HG02870 (cell line): Measurements from ENCODE around the gene BCL11B.

Experiments
- ATAC-seq: cut with Tn5 transposase; IDR thresholded peaks from one replicate; pipeline ENCODE4 v1.9.1; 2021; ENCODE audit warnings: mild to moderate bottlenecking, moderate library complexity; ENCODE audit not compliant: unreplicated experiment

The BCL11B gene

DNA sequence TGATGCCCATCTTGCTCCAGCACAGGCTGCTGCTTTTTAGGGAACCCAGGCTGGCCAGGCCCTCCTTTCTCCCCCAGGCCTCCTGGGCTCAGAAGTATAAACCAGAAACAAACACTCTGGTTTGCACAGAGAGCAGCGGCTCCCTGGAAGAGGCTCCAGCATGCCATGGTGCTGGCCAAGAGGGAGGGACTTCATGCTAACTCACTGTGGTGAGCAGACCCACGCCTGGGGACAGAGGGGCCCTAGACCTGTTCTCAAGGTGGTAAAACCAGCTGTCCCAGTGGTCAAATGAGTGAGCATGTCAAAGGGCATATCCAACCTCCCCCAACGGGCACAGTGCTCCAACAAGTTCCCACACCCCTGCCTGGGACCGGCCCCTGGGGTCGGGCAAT is 15.5 kb downstream of the BCL11B start:
- no peak for ATAC-seq

DNA sequence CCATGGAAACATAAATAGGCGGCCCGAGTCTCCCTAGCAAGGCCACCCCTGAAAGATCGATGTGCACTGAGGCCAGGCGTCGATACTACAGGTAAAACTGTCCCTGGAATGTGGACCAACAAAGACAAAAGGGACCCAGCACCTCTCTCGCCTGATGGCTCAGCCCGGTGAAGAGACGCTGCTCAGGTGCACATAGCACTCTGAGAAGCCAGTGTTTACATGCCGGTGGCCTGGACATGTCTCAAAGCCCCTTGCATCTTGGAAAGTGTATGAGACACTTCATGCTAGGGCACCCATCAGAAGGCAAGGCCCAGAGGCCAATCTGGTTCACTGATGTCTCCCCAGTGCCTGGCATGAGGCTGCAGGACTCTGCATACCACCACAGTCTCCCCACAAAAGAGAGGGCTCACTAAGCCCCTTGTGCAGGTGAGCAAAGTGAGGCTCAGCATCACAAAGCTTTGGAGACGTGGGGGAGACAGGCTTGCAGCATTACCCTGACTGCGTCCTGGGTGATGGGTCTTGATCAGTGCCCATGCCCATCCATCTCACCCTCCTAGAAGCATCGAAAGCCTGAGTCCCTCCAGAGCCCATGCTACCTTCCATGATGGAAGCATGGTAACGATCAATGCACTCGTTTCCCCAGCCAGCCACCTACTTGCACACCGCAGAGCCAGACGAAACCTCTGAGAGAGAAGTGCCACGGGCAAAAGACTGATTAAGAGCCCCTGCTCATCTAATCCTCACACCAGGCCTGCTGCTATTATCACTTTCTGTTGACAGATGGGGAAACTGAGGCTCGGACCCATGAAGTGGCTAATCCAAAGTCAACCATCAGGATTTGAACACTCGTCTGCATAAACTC is 16.1 kb downstream of the BCL11B start:
- ATAC-seq = no peak

DNA sequence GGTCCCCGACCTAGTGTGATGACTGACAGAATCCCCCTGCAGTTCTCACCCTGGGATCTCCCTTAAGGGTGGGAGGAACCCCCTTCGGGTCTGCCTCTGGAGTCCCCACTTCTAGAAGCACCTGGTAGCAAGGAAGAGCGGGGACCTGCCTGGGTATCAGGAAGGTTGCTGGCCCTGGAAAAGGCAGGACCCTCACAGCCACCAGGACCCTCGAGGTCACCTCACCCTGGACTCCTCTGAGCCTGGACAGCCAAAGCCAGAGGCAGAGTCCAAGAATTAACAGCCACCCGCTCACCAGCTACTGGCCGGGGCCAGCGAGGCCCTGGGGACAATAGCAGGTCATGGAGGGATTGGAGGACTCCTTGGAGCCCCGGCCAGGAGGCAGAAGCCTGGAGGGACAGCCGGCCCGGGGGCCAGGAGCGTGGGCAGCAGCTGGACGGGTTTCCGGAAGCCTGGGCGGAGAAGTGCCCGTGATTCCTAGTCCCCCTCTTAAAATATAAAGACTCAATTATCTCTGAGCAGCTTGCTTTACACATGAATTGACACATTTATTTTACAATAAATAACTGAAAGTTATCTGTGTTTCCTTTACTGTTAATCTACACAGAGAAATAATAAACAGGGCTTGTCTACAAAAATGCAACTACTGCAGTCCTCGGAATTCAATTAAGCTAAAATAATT is 17.5 kb downstream of the BCL11B start:
- no peak for ATAC-seq

DNA sequence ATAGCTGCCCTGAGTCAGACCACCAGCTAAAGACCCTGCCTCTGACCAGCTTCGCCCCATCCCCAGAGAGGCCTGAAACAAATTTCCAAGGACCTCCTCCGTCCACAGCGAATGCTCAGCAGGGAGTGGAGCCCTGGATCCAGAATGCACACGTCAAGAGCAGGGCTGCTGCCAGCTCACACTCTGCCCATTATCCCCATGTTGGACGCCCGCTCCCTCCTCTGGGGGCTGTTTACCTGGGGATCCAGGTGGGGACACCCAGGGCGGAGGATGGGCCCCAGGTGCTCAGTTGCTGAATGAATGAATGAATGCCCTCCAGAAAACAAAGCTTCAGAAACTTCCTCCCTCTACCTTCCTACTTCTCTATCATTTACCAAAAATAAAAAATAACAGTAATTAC is 18.1 kb downstream of the BCL11B start:
- no peak for ATAC-seq

DNA sequence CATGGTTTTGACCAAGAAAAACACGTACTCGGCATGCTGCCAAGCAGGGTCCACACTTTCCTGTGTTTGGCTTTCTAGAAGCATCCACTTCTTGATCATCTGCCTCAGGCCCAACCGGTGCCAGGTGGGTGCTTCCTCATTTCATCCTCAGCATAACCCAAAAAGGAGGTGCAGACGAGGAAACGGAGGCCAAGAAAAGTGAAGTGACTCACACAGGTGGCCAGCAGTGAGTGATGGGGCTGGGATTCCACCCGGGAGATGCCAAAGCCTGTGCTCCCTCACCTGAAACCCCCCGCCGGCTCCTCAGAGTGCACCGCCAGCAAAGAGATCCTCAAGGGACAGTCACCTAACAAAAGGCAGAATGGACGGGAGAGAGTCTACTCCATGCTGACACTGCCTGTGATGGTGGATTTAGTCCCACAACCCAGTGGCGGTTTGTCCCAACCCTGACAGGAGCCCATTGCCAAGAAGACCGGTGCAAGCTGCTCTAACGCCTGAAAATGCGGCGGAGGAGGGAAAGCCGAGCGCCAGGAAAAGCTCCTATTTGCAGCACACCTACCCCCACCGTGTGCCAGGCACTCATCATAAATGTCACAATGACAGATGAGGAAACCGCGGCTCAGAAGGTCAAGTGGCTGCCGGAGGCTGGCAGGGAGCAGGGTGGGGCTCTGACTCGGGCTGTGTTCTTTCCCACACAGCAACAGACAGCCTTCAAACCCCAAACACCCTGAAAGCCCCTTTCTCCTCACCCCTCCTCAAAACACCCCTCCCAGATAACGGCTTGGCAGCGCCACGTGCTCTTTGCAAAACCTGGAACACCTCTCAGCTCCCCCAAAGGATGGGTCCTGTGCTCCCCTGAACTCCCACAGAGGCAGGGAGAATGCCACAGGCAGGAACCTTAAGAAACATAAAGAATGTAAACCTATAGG is 18.8 kb downstream of the BCL11B start:
- ATAC-seq = no peak

DNA sequence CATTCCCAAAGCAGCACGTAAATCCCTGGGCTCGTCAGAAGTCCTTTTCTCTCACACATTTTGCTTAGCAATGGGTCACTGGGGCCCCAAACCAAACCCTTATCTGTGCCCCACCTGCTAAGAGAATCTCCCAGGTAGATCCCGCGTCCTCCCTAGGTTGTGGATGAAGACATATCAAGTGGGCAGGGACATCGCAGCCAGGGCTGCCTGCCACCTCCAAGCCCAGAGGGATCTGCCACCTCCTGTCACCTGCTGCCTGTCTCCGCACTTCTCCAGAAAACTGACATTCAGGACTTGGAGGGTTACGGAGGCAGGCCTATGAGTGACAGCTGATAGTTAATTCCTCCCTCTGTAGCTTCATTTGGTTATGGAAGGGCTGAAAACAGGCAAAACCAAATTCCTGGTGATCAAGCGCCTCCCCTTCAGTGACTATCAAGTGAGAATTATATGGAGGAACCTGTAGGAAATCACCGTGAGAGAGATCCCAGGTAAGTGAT is 19.5 kb downstream of the BCL11B start:
- no peak for ATAC-seq

DNA sequence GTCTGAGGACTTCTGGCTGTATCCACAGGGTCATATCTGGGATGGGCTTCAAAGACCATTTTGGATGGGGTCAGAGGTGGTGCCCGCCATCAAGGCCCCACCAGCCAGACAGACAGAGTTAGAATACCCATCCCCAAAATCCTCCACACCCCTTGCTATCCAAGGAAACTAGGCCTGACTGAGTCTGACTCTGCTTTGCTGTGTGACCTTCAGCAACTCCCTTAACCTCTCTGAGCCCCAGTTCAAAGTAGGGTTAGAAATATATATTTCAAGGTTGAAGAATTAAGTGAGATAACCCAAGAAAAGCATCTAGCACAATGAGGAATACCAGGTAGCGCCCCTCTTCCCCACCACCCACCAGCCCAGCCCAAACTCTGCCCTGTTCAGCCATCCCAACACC is 20.3 kb downstream of the BCL11B start:
- no peak for ATAC-seq

DNA sequence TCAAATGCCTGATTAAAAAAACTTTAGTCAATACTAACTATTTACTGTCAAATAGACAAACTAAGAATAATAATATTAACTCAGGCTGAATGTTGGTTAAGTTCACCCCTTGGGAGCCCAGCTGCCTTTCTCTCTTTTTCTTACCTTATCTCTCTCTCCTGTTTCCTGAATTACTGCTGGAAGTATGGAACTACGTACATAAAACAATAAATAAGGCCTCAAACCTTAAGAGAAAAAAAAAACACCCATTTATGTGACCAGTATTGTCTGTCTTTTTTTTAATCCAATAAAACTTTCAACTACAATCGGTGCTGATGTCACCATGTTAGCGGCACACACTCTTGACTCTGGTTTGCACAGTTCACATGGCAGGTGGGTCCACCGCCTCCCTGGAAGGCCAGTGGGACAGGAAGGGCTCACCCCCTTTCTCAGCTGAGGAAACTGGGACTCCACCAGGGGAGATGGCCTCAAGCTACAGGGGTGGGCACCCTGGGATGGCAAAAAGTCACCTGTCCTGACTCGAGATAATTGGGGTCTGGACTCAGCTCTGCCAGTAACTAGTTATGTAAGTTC is 21.3 kb downstream of the BCL11B start:
- no peak for ATAC-seq

DNA sequence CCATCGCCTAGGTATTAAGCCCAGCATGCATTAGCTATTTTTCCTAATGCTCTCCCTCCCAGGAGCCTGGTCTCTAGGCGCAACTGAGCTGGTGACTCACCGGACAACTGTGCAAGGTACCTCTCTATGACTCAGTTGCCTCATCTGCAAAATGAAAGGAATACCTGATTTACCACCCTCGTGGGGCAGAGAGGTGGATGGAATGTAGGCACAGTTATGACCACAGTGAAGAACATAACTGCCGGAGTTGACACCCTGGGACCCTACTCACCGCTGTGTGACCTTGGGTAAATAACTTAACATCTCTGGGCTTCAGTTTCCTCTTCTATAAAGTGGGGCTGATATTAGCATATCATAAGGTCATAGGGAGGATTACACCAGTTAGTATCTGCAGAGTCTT is 22.6 kb downstream of the BCL11B start:
- no peak for ATAC-seq

DNA sequence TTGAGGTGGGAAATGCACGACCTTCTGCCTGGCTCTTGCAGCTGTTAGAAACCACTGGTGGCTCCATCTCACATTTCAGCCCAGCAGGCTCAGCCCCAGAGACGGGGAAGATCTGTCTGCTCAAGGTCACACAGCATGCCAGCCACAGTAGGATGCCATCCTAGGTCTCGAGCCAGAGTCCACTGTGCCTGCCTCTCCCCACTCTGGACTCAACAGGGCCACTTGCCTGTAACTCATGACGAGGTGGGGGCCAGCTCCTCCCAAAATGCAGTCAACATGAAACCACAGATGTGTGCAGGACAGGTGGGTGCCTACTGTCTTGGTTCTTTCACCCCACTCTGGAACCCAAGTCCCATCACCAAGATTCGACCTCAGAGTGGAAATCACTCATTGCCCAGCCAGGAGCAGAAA is 23.2 kb downstream of the BCL11B start:
- ATAC-seq = no peak

DNA sequence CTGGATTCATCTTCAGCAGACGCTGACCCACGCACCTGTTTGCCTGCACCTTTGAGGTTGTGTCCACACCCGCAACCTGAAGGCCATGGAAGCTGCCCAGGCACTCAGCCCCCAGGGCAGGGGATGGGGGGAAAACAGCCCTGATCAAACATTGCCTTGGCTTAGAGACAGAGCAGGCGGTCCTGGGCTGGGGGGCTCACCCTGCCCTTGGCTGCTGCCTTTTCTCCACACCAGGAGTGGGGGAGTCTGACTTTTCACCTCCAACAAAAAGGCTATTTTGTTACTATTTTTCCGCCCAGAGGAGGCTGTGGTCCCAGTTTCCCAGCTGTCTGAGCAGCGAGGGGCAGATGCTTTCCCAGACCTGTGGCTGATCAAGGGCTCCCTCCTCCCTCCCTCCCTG is 24.2 kb downstream of the BCL11B start:
- ATAC-seq = no peak

DNA sequence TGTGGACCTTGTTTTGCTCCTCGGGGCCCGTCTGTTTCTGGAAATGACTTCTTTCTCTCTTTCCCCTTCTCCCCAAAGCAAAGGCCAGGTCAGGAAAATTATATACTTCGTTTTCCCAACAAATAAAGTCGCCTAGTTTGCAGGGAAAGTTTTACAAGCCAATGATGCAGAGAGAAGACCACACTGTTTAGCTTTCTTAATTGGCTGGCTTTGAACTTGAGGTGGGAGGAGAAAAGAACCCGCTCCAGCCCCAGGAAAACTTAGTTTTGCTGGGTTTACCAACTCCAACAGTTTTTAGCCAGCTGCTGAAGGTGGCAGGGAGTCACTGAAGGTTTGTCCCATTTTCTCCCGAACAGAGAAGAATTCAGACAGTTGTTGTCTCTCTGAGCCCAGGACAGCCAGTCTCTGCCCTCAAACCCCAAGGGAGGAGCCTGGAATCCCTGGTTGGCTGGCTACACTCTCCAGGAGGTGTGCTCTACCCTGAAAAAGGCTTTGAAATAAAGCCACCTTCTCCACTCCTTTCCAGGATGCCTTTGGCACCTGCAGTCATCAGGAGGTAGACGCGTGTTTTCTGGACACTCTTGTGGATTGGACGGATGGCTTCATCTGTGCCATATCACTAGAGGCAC is 24.8 kb downstream of the BCL11B start:
- no peak for ATAC-seq

DNA sequence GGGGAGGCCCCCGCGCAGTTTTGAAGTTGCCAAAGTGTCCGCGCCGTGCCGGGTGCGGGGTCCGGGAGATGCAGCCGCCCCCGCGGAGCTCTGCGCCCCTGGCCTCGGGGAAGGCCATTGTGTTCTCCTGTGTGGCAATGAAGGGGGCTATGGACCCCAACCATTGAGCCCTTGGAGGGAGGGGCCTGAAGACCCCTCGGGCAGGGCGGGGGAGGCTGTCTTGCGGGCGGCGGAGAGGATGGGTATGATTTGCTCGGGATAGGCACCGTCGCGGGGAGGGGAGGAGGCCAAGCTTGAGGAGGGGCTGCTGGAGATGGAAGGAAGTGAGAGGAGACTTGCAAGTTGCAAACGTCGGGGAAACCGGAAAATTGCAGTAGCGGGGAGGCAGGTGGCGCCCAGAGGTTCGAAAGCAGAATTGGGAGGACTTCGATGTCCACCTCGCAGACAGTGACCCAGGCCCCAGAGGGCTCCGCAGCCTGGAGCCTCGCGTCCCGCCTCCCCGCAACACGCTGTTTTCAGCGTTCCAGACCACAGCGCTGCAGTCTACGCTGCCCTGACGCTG is 25.4 kb downstream of the BCL11B start:
- no peak for ATAC-seq

DNA sequence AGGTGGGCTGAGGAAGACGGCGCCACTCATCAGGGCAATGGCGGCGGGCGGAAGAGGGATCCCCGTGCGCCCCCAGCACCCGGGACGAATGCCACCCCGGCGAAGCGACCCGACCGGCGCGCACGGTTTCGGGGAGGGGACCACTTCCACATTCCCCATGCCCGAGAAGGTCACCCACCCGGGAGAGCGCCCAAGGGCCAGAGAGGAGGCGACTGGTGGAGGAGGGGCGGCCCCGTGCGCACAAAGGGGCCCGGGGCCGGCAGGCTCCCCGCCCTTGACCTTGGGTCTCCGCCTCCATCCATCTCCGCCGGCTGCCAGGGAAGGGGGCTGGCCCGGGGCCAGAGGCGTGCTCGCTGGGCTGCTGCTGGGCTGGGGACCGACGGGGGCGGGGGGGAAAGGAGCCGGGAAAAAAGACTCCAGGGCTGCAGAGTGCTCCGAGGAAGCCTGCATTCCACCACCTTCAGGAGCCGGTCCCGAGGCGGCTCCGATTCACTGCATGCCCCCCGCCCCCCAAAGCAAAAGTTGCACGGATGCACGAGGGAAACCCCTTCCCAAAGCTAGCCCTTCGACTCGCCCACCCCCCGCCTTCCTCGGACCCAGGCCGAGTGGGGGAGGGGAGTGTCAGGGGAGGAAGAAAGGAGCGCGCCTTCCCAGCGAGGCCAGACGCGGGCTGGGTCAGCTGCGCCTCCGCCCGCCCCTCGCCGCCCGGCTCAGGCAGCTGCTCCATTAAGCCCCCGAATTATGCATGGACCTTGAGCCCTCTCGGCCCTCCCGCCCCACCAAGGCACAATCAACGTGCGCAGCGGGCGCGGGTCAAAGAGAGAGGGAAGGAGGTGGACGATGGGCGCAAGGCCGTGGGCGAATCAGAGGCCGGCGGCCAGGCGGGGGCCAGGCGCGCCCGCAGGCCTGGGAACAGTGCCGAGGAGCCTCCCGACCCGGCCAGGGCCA is 26.2 kb downstream of the BCL11B start:
- no peak for ATAC-seq

DNA sequence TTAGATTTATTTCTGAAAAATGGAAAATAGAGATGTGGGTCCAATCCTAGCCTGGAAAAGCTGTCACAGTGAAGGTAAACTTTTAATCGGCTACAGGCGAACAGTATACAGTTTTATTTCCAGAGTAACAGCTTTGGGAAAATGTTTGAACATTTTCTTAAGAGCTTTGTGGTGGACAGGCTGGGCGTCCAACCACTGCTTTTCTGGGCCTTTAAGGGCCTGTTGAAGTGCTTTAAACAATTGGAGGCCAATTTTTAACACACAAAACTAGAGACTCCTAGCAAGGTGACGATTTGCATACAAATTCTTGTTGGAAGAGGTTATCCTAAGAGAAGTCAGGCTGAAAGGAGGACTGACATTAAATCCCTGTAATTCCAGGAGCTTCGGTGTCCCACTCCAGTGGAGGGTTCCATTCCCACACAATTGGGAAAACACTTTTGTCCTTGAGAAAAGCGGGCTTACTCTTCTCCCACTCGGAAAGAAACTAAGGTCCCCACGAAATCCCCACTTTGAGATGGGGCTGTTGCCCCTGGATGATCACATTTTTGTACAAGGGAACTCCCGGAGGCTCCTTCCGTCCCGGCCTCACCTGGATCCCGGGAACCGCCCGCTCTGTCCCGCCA is 26.9 kb downstream of the BCL11B start:
- no peak for ATAC-seq

DNA sequence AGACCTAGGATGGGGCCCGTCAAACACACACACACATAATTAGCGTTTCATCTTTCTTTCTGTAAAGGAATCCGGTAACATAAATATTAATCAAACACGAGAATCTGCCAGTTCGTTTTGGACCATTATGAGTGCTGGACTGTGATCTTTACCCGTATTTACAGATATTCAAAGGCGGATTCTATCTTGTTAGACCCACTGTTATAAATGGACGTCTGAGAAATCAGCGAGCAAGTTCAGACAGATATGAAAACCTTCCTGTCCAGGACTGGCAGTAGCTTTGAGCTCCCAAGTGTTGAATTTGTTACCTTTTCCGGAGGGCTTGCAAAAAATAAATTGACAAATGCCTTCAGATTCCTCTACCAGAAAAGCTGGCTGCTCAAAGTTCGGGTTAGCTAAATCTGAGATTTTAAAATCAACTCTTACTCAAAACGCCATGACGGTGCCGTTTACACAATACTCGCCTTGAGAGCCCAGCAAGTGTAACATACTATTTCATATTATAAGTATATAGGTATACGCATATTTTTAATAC is 27.6 kb downstream of the BCL11B start:
- no peak for ATAC-seq

DNA sequence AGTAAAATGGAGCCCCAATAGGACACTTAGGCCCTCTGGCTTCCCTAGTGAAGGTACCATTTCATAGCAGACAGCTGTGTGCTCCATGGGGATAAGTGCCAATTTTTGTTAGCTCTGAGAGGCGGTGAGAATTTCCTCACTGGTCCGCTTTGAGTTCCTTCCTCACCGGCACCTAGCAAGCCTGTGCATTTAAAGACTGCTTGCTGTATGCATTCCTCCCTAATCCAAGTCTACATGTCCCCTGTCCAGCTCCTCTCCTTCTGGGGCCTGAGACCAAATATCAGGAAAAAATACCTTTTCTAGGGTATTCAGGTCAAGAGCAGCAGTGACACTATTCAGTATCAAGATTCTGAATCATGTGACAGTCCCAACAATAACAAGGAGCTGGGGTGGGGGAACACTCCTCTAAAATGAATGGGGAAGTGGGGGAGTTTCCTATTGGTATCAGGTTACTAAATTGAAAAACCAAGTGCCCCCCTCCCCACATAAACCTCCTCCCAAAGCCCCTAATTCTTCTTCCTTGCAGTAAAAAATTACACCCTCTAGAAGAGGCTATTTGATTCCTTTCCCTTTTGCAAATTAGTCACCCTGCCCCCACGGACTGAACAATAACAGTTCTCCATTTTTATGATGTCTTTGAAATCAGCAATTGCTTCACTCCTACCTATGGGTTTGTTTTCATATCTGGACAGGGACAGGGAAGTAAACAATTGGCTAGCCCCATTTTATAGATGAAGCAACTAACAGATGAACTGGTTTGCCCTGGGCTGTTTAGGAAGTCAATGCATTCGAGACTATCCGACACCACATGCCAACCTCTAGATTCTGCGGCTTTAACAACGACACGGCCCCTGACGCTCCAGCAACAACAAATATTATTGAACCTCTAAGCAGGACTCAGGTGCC is 28.9 kb downstream of the BCL11B start:
- no peak for ATAC-seq
